Measurements from ENCODE around the gene NOL6.
"Not testable (repeated sequence)": the region's sequence is repeated elsewhere in the genome, so short reads cannot be mapped to it uniquely, and the experiment has no call there.

The NOL6 gene

GRCh38 chr9:33511184-33511517 is 37.4 kb upstream of the NOL6 start:
- not testable (repeated sequence) for ATAC-seq

GRCh38 chr9:33510262-33511183 is 36.8 kb upstream of the NOL6 start:
- ATAC-seq = peak; percentile 72
- TF ChIP-seq ZFP3 (CRISPR knock-in tag; IDR thresholded peaks at IDR 0.05) = peak; percentile 72; the same call in 1 of the 2 replicates
- no peak for TF ChIP-seq ZFP30 (CRISPR knock-in tag; IDR thresholded peaks at IDR 0.05)
- 0 out of 2 replicates have a peak, but pooled peaks have one; percentile 59 for TF ChIP-seq TSHZ2 (CRISPR knock-in tag; IDR thresholded peaks at IDR 0.05)
- TF ChIP-seq POU6F1 (CRISPR knock-in tag; IDR thresholded peaks at IDR 0.05; ENCODE audit: borderline replicate concordance, low read depth) = 0 out of 2 replicates have a peak, but pooled peaks have one; percentile 50
- 0 out of 2 replicates have a peak, but pooled peaks have one; percentile 52 for TF ChIP-seq CSDC2 (CRISPR knock-in tag; IDR thresholded peaks at IDR 0.05)

More at GRCh38 chr9:33511184-33511517, 37.4 kb upstream of the NOL6 start:
- 0 out of 2 replicates have a peak, but pooled peaks have one; percentile 2 for TF ChIP-seq CSDC2 (CRISPR knock-in tag; IDR thresholded peaks at IDR 0.05)

GRCh38 chr9:33506626-33507370 is 33.1 kb upstream of the NOL6 start:
- TF ChIP-seq ISL1 (CRISPR knock-in tag; IDR thresholded peaks at IDR 0.05) (peak; percentile 55; the same call in 1 of the 2 replicates), ZNF565 (CRISPR knock-in tag; conservative IDR thresholded peaks at IDR 0.05; ENCODE audit: low read depth) (no peak), POU6F1 (CRISPR knock-in tag; IDR thresholded peaks at IDR 0.05; ENCODE audit: borderline replicate concordance, low read depth) (no peak), TSHZ2 (CRISPR knock-in tag; IDR thresholded peaks at IDR 0.05) (no peak), PATZ1 (CRISPR knock-in tag; IDR thresholded peaks at IDR 0.05; ENCODE audit: borderline replicate concordance) (peak; percentile 58; the same call in 1 of the 2 replicates)

GRCh38 chr9:33498387-33498786 is 24.7 kb upstream of the NOL6 start:
- ATAC-seq = peak; percentile 56
- no peak for TF ChIP-seq OSR1 (CRISPR knock-in tag; IDR thresholded peaks at IDR 0.05)
- no peak for TF ChIP-seq ZNF70 (CRISPR knock-in tag; IDR thresholded peaks at IDR 0.05)
- no peak for TF ChIP-seq GLIS3 (CRISPR knock-in tag; IDR thresholded peaks at IDR 0.05)
- no peak for TF ChIP-seq SNAI2 (CRISPR knock-in tag; IDR thresholded peaks at IDR 0.05)
- no peak for TF ChIP-seq TSHZ2 (CRISPR knock-in tag; IDR thresholded peaks at IDR 0.05)

More at GRCh38 chr9:33506626-33507370, 33.1 kb upstream of the NOL6 start:
- peak; percentile 88 for ATAC-seq

GRCh38 chr9:33493819-33494218 is 20.1 kb upstream of the NOL6 start:
- not testable (repeated sequence) for ATAC-seq

All from SK-N-SH treated with all-trans-retinoic acid at 6 μM for 48 hours (cell line).